ENCODE results near the gene CD177.

GRCh38 chr19:43311706-43312105 is 41.8 kb upstream of the CD177 start:
- TF ChIP-seq CTCF (IDR thresholded peaks at IDR 0.05) (no peak), ZFX (IDR thresholded peaks at IDR 0.05; ENCODE audit: borderline replicate concordance) (no peak)

Measured in 22Rv1 (cell line).